Testis (tissue), 3 donors: Measurements from ENCODE around the gene LSM12. TPM values are rescaled to one million over a fixed set of nuclear protein-coding genes. Genes with fewer than 3 reads are reported as not detected.

Experiments used
- DNase-seq: peaks from one replicate; pipeline ENCODE4 v3.0.0-alpha.2; 2019
- H3K27ac ChIP-seq, 2 donors: fragments of 200-600 bp; sonication (generic); one replicate each; pipeline ENCODE4 v1.5.1; 2019
- H3K27me3 ChIP-seq: fragments of 200-600 bp; sonication (generic); one replicate; pipeline ENCODE4 v1.5.1; 2019
- H3K36me3 ChIP-seq: fragments of 200-600 bp; sonication (generic); one replicate; pipeline ENCODE4 v1.5.1; 2017; ENCODE audit warnings: low read depth; ENCODE audit errors: missing control alignments
- H3K4me1 ChIP-seq: fragments of 200-600 bp; sonication (generic); one replicate; pipeline ENCODE4 v1.5.1; 2019
- H3K4me3 ChIP-seq, 2 donors: fragments of 200-600 bp; sonication (generic); one replicate each; pipeline ENCODE4 v1.5.1; 2017 to 2019
- H3K9me3 ChIP-seq: fragments of 200-600 bp; sonication (generic); one replicate; pipeline ENCODE4 v1.5.1; 2017
- POLR2A ChIP-seq: fragments of 450-650 bp; IDR thresholded peaks from one replicate; pipeline ENCODE4 v1.6.1; 2017; ENCODE audit warnings: antibody characterized with exemption, mild to moderate bottlenecking, moderate library complexity
- WGBS, 2 donors: methylation state at CpG; one replicate each; pipeline ENCODE4 v1.1.5; 2018; 5-methylcytosine and 5-hydroxymethylcytosine counted together
- intact Hi-C: fragments of 100-400 bp; cut with DNase I; formaldehyde crosslinking; loops from one replicate; pipeline ENCODE4 v1.15.1; 2023; ENCODE audit warnings: low total_unique reads
- polyA plus RNA-seq: library from polyadenylated mRNA; stranded (reverse); fragments of 350-450 nt; fragmentation: Illumina TruSeq; extraction: RNeasy Lipid Tissue Mini Kit (QIAGEN cat#74804); gene quantifications from one replicate; pipeline ENCODE4 v1.2.3, GENCODE V29; 2014; ENCODE audit warnings: low read depth, low replicate concordance; ENCODE audit not compliant: insufficient read depth
- total RNA-seq, 2 donors: library from RNA; depleted of rRNA; stranded (reverse); fragments of >200 nt; gene quantifications; one replicate each; pipeline ENCODE4 v1.2.3, GENCODE V29; 2016
- TF ChIP-seq, protein P1 (sequence below), 3 experiments: fragments of 450-650 bp in 2 of 3; fragments of 200-600 bp in 1 of 3; sonication (generic) in 1 of 3; IDR thresholded peaks; one replicate each; pipeline ENCODE4 v1.5.1; 2016 to 2019; ENCODE audit warnings: antibody characterized with exemption in 3 of 3, mild to moderate bottlenecking in 2 of 3, moderate library complexity in 1 of 3

The LSM12 gene
- total and polyA plus RNA-seq, 3 donors from 2014 or later: 52.7 to 74.4 (median 57.6) TPM

- no peak overlapping the region for H3K27ac ChIP-seq
- H3K9me3 ChIP-seq: no peaks in the 10 kb centered on the region
- WGBS, 2 donors: 91 to 92% methylated on average over 6 to 9 of the region's 9 CpGs
- no peak overlapping the region for H3K4me3 ChIP-seq
- no peak for DNase-seq
- TF ChIP-seq, protein P1, sequence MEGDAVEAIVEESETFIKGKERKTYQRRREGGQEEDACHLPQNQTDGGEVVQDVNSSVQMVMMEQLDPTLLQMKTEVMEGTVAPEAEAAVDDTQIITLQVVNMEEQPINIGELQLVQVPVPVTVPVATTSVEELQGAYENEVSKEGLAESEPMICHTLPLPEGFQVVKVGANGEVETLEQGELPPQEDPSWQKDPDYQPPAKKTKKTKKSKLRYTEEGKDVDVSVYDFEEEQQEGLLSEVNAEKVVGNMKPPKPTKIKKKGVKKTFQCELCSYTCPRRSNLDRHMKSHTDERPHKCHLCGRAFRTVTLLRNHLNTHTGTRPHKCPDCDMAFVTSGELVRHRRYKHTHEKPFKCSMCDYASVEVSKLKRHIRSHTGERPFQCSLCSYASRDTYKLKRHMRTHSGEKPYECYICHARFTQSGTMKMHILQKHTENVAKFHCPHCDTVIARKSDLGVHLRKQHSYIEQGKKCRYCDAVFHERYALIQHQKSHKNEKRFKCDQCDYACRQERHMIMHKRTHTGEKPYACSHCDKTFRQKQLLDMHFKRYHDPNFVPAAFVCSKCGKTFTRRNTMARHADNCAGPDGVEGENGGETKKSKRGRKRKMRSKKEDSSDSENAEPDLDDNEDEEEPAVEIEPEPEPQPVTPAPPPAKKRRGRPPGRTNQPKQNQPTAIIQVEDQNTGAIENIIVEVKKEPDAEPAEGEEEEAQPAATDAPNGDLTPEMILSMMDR (IDR thresholded peaks at IDR 0.05): no peak
- no peak for TF ChIP-seq POLR2A
- peaks cover 14% of the 10 kb centered on the region for H3K4me1 ChIP-seq
- no peaks in the 10 kb centered on the region for H3K36me3 ChIP-seq
- intact Hi-C loops: no loop called here
- no peaks in the 10 kb centered on the region for H3K27me3 ChIP-seq
Observed at GRCh38 chr17:44074911-44075285, 8.4 kb upstream of the LSM12 start.

- Histone ChIP-seq H3K27ac (no peak overlapping the region), H3K27me3 (no peaks in the 10 kb centered on the region), H3K4me1 (peaks cover 19% of the 10 kb centered on the region), H3K4me3 (no peak overlapping the region), H3K36me3 (no peaks in the 10 kb centered on the region), H3K9me3 (no peaks in the 10 kb centered on the region)
- 80 to 83% methylated on average over 2 to 9 of the region's 9 CpGs for WGBS, 2 donors
- TF ChIP-seq, protein P1 (IDR thresholded peaks at IDR 0.05): no peak
- TF ChIP-seq POLR2A: no peak
- intact Hi-C loops: no loop called here
- DNase-seq: no peak
Observed at GRCh38 chr17:44074231-44074910, 7.9 kb upstream of the LSM12 start.

DNA sequence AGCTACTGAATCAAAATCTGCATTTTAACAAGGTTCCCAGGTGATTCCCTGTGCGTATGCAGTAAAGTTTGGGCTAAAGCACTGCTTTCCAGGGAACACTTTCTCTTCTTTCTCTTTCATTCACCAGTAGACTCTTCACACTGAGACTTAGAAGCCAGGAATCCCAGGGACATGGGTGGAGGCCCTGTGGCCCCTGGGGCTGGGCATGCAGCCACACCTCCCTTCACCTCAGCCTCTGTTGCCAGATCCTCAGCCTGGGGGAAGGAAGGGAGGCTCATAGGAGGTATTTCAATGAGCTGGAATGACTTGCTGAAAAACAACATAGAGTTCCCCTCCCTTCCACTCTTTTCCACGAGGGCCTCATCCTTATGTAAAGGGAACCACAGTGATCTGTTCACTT is 5.3 kb upstream of the LSM12 start:
- 37 to 38% methylated on average over 2 of the region's 2 CpGs for WGBS, 2 donors
- no peak for DNase-seq
- intact Hi-C loops: no loop called here

GRCh38 chr17:44071198-44071520 is 4.7 kb upstream of the LSM12 start:
- Histone ChIP-seq H3K4me3 (peak overlapping the region; percentile 76 to 78), H3K9me3 (no peaks in the 10 kb centered on the region), H3K36me3 (no peaks in the 10 kb centered on the region), H3K27me3 (no peaks in the 10 kb centered on the region), H3K4me1 (peaks cover 22% of the 10 kb centered on the region), H3K27ac (peak overlapping the region; percentile 79 to 87)
- WGBS, 2 donors: 2 to 3% methylated on average over 3 of the region's 3 CpGs
- intact Hi-C loops: no loop called here
- TF ChIP-seq, protein P1 (IDR thresholded peaks at IDR 0.05): no peak
- TF ChIP-seq POLR2A: no peak
- DNase-seq: no peak

More for the DNA sequence above, 5.3 kb upstream of the LSM12 start:
- Histone ChIP-seq H3K36me3 (no peaks in the 10 kb centered on the region), H3K4me1 (peaks cover 21% of the 10 kb centered on the region), H3K9me3 (no peaks in the 10 kb centered on the region), H3K27me3 (no peaks in the 10 kb centered on the region), H3K27ac (peak overlapping the region in 1 of 2 donors; percentile 41), H3K4me3 (no peak overlapping the region)
- TF ChIP-seq, protein P1 (IDR thresholded peaks at IDR 0.05): no peak
- no peak for TF ChIP-seq POLR2A
